Cardiac muscle cell (in vitro differentiated cells and primary cell): ENCODE data around the gene ATP5MG. TPM values are rescaled to one million over a fixed set of nuclear protein-coding genes. Genes with fewer than 3 reads are reported as not detected.
A peak's percentile ranks its signal among the peaks of the same experiment; 100 is the strongest.
"Not testable (repeated sequence)": the region's sequence is repeated elsewhere in the genome, so short reads cannot be mapped to it uniquely, and the experiment has no call there.

Experiments used
- DNase-seq, 2 donors: peaks; one replicate each; pipeline versions ENCODE4 v3.0.0 to v3.0.0-alpha.2; 2010 to 2017; ENCODE audit warnings: low read depth in 1 of 2, low spot score in 1 of 2
- H3K27ac ChIP-seq: fragments of 200-600 bp; sonication (generic); 2 replicates; pipeline ENCODE4 v1.5.1; 2016
- H3K27me3 ChIP-seq: fragments of 200-600 bp; sonication (generic); 2 replicates; pipeline ENCODE4 v1.6.0; 2016; ENCODE audit warnings: control low read depth
- H3K36me3 ChIP-seq: fragments of 200-600 bp; sonication (generic); 2 replicates; pipeline ENCODE4 v1.5.1; 2016; ENCODE audit warnings: control low read depth
- H3K4me1 ChIP-seq: fragments of 200-600 bp; sonication (generic); 2 replicates; pipeline ENCODE4 v1.8.1; 2017; ENCODE audit warnings: low read depth, mild to moderate bottlenecking, mixed run types
- H3K4me3 ChIP-seq: fragments of 200-600 bp; sonication (generic); 2 replicates; pipeline ENCODE4 v1.5.1; 2016; ENCODE audit warnings: mild to moderate bottlenecking
- H3K9me3 ChIP-seq: fragments of 200-600 bp; sonication (generic); 2 replicates; pipeline ENCODE4 v1.5.1; 2017; ENCODE audit warnings: low read depth, mild to moderate bottlenecking, control low read depth
- CTCF ChIP-seq: IDR thresholded peaks from 2 replicates; pipeline ENCODE4 v1.5.1; 2012; ENCODE audit warnings: low read depth, mild to moderate bottlenecking, low read length
- polyA plus RNA-seq: library from polyadenylated mRNA; unstranded; fragments of >200 nt; fragmentation: Nextera tagmentation; extraction: Ambion mirVana; gene quantifications from 2 replicates; pipeline ENCODE4 v1.2.1, GENCODE V29; 2016
- total RNA-seq: library from RNA; depleted of rRNA; stranded (reverse); fragments of >200 nt; gene quantifications from 2 replicates; pipeline ENCODE4 v1.2.3, GENCODE V29; 2016

Gene ATP5MG
- total and polyA plus RNA-seq, 2 experiments from 2014 or later, result 65.3 to 884 TPM

- Histone ChIP-seq H3K4me3 (no peak overlapping the region), H3K9me3 (no peaks in the 10 kb centered on the region), H3K36me3 (peaks cover 18% of the 10 kb centered on the region), H3K4me1 (peaks cover 7% of the 10 kb centered on the region), H3K27me3 (no peaks in the 10 kb centered on the region), H3K27ac (no peak overlapping the region)
- no peak for TF ChIP-seq CTCF
- peak in 1 of 2 donors; percentile 59 for DNase-seq
Observed at GRCh38 chr11:118398791-118399559, 2.4 kb upstream of the ATP5MG start.

GRCh38 chr11:118401880-118402590 lies 629 bp downstream of the ATP5MG start:
- peak overlapping the region; percentile 94 for H3K4me3 ChIP-seq
- peaks cover 5% of the 10 kb centered on the region for H3K36me3 ChIP-seq
- no peak for TF ChIP-seq CTCF
- H3K4me1 ChIP-seq, result peaks cover 7% of the 10 kb centered on the region
- no peaks in the 10 kb centered on the region for H3K27me3 ChIP-seq
- no peaks in the 10 kb centered on the region for H3K9me3 ChIP-seq
- H3K27ac ChIP-seq, result peak overlapping the region; percentile 94
- DNase-seq, result peak in 1 of 2 donors; percentile 94

GRCh38 chr11:118402594-118402993 lies 1.2 kb downstream of the ATP5MG start:
- DNase-seq, H3K27me3 ChIP-seq, H3K4me1 ChIP-seq, H3K9me3 ChIP-seq: not testable (repeated sequence)
- peak overlapping the region; percentile 94 for H3K4me3 ChIP-seq
- H3K36me3 ChIP-seq, result peaks cover 10% of the 10 kb centered on the region
- peak overlapping the region; percentile 94 for H3K27ac ChIP-seq

- H3K9me3 ChIP-seq, result no peaks in the 10 kb centered on the region
- DNase-seq, result peak in 1 of 2 donors; percentile 26
- peaks cover 11% of the 10 kb centered on the region for H3K36me3 ChIP-seq
- peak overlapping the region; percentile 25 for H3K27ac ChIP-seq
- no peak overlapping the region for H3K4me3 ChIP-seq
- no peak for TF ChIP-seq CTCF
- peaks cover 33% of the 10 kb centered on the region for H3K4me1 ChIP-seq
- no peaks in the 10 kb centered on the region for H3K27me3 ChIP-seq
Observed at GRCh38 chr11:118406599-118407166, 5.3 kb downstream of the ATP5MG start.

- Histone ChIP-seq H3K4me3 (peak overlapping the region; percentile 10), H3K27me3 (no peaks in the 10 kb centered on the region), H3K4me1 (peaks cover 26% of the 10 kb centered on the region), H3K36me3 (peaks cover 11% of the 10 kb centered on the region), H3K27ac (peak overlapping the region; percentile 83), H3K9me3 (no peaks in the 10 kb centered on the region)
- no peak for TF ChIP-seq CTCF
- peak in 1 of 2 donors; percentile 75 for DNase-seq
Observed at GRCh38 chr11:118410055-118410745, 8.8 kb downstream of the ATP5MG start.
